Kidney epithelial cell (primary cell): ENCODE measurements around the gene USP47. TPM values are rescaled to one million over a fixed set of nuclear protein-coding genes. Genes with fewer than 3 reads are reported as not detected.

Source experiments
- DNase-seq: peaks from one replicate; pipeline ENCODE4 v3.0.0-alpha.2; 2010; ENCODE audit warnings: low read depth
- H3K27me3 ChIP-seq: 2 replicates; pipeline ENCODE4 v1.6.0; 2011; ENCODE audit warnings: low read length; ENCODE audit not compliant: control insufficient read depth, insufficient read depth
- H3K36me3 ChIP-seq: 2 replicates; pipeline ENCODE4 v1.5.1; 2011; ENCODE audit warnings: low read length; ENCODE audit not compliant: control insufficient read depth, insufficient read depth
- H3K4me3 ChIP-seq: 2 replicates; pipeline ENCODE4 v1.5.1; 2011; ENCODE audit warnings: low read depth, mild to moderate bottlenecking, control low read depth, low read length
- CTCF ChIP-seq: IDR thresholded peaks from 2 replicates; pipeline ENCODE4 v1.5.1; 2011; ENCODE audit warnings: mild to moderate bottlenecking, moderate library complexity, low read length, control low read depth, inconsistent platforms; ENCODE audit not compliant: insufficient read depth, poor library complexity, severe bottlenecking
- total RNA-seq: library from RNA; depleted of rRNA; stranded (reverse); fragments of >200 nt; gene quantifications from 2 replicates; pipeline ENCODE4 v1.2.3, GENCODE V29; 2015

USP47 gene
- total RNA-seq, 1 donor from 2014 or later = 46.3 TPM

GRCh38 chr11:11980841-11981308 lies 139.1 kb downstream of the USP47 start:
- Histone ChIP-seq H3K27me3 (no peaks in the 10 kb centered on the region), H3K4me3 (no peak overlapping the region), H3K36me3 (no peaks in the 10 kb centered on the region)
- TF ChIP-seq CTCF = no peak
- DNase-seq = no peak

DNA sequence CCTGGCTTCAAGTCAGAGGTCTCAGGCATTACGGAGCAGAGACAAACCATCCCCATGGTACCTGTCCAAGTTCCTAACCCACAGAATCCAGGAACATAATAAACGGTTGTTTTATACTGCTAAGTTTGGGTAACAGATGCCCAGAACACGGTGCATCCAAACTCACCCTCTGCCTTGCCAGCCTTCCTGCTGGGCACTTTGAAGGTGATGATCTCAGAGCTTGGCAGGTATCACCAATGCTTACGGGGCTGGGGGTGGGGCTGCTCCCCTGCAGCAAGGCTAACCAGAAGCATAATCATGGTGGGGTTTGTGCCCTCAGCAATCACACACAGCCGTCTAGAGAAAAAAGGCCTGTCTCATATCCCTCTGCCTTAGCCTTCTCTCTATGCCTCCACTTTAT lies 139.6 kb downstream of the USP47 start:
- H3K36me3 ChIP-seq = no peaks in the 10 kb centered on the region
- TF ChIP-seq CTCF = no peak
- H3K4me3 ChIP-seq = no peak overlapping the region
- no peak for DNase-seq
- no peaks in the 10 kb centered on the region for H3K27me3 ChIP-seq

GRCh38 chr11:11981840-11982239 lies 140.1 kb downstream of the USP47 start:
- H3K4me3 ChIP-seq = no peak overlapping the region
- H3K27me3 ChIP-seq = no peaks in the 10 kb centered on the region
- no peaks in the 10 kb centered on the region for H3K36me3 ChIP-seq
- no peak for DNase-seq
- no peak for TF ChIP-seq CTCF

DNA sequence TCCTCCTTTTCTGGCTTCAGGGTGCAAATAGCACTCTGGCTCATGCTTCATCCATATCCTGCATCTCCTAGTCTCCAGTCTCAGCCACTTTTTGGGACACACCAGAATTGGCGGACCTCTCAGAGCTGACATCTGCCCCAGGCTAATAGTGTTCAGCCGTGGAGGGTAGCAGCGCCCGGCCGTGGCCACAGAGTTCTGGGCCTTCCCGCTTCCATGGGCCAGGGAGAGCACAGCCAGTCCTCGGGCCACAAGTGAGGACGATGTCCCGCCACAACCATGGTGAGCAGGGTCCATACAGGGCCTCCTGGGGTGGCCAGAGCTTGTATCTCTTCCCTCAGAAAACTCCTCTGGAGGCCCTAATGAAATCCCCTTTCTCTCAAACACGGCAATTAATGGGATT lies 140.7 kb downstream of the USP47 start:
- H3K27me3 ChIP-seq = no peaks in the 10 kb centered on the region
- no peak for DNase-seq
- no peaks in the 10 kb centered on the region for H3K36me3 ChIP-seq
- no peak for TF ChIP-seq CTCF
- H3K4me3 ChIP-seq = no peak overlapping the region

DNA sequence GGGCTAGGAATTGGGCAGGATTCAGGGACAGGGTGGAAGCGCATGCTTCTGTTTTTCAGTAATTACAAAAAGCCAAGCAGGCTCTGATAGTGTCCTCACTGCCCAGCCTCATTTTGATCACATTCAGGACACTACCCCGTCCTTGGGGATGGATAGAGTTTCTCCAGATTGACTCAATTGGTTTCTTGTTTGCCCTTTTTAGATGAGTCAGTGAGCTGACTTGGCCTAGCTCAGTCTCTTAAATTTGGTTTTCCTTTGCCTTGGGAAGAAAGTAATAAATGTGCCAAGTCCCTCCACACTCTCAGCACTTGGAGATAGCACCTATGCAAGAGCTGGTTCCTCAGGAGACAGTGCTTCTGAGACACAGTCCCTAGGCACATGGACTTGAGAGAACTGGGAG lies 141.2 kb downstream of the USP47 start:
- no peak for DNase-seq

More for the DNA sequence above, 141.2 kb downstream of the USP47 start:
- Histone ChIP-seq H3K27me3 (no peaks in the 10 kb centered on the region), H3K36me3 (no peaks in the 10 kb centered on the region), H3K4me3 (no peak overlapping the region)
- no peak for TF ChIP-seq CTCF
